Measurements from ENCODE around the gene TRIM72. TPM values are rescaled to one million over a fixed set of nuclear protein-coding genes. Genes with fewer than 3 reads are reported as not detected.

TRIM72 gene
- total RNA-seq, 1 donor from 2014 or later = not detected

DNA sequence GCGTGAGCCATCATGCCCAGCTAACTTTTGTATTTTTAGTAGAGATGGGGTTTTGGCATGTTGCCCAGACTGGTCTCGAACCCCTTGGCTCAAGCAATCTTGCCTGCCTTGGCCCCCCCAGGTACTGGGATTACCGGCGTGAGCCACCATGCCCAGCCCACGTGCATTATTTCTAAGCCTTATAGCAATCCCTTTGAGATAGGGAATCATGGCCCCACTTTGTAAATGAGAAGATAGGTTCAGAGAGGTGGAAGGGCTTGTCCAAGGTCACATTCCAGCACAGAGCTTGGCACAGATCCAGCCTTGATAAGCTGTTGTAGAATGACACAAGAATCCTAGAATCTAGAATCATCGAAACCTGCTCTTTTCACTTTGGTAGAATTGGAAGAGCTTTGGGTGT is 7.1 kb upstream of the TRIM72 start:
- Mint-ChIP-seq H3K36me3 (ENCODE audit: unreplicated experiment) (no peaks in the 10 kb centered on the region), H3K27ac (ENCODE audit: unreplicated experiment) (no peak overlapping the region), H3K4me3 (ENCODE audit: unreplicated experiment) (no peak overlapping the region), H3K4me1 (ENCODE audit: unreplicated experiment) (peaks cover 11% of the 10 kb centered on the region), H3K9me3 (ENCODE audit: unreplicated experiment) (no peaks in the 10 kb centered on the region), H3K27me3 (ENCODE audit: unreplicated experiment) (peaks cover 30% of the 10 kb centered on the region)
- no peak for TF ChIP-seq CTCF (IDR thresholded peaks at IDR 0.05)
- no peak for DNase-seq (ENCODE audit: extremely low spot score, unreplicated experiment)

DNA sequence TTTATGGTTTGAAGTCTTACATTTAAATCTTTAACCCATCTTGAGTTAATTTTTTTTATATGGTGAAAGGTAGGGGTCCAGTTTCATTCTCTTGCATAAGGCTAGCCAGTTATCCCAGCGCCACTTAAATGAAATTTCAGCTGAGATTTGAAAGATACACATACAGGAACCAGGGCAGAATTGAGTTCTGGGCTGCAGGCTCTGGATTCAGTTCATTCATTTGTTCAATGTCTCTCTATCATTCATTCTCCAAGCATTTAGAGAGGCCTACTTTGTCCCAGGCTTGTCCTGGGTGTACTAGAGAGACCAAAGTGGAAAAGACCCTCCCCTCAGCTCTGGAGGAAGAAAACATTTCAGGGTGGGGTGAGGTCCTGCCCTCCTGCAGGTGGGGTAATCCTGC is 577 bp upstream of the TRIM72 start:
- no peak for TF ChIP-seq CTCF (IDR thresholded peaks at IDR 0.05)
- Mint-ChIP-seq H3K27me3 (ENCODE audit: unreplicated experiment) (peaks cover 66% of the 10 kb centered on the region), H3K9me3 (ENCODE audit: unreplicated experiment) (no peaks in the 10 kb centered on the region), H3K27ac (ENCODE audit: unreplicated experiment) (no peak overlapping the region), H3K4me1 (ENCODE audit: unreplicated experiment) (peaks cover 16% of the 10 kb centered on the region), H3K36me3 (ENCODE audit: unreplicated experiment) (no peaks in the 10 kb centered on the region), H3K4me3 (ENCODE audit: unreplicated experiment) (no peak overlapping the region)
- no peak for DNase-seq (ENCODE audit: extremely low spot score, unreplicated experiment)

DNA sequence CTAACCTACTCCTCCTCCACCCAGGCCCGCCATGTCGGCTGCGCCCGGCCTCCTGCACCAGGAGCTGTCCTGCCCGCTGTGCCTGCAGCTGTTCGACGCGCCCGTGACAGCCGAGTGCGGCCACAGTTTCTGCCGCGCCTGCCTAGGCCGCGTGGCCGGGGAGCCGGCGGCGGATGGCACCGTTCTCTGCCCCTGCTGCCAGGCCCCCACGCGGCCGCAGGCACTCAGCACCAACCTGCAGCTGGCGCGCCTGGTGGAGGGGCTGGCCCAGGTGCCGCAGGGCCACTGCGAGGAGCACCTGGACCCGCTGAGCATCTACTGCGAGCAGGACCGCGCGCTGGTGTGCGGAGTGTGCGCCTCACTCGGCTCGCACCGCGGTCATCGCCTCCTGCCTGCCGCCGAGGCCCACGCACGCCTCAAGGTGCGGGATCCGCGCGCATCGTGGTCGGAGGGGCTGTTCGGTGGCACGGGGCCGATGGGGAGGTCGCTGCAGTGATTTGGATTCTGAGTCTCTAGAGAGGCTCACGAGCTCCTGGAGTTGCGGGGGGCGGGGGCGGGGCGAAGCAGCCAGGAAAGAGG is 878 bp downstream of the TRIM72 start:
- no peak for DNase-seq (ENCODE audit: extremely low spot score, unreplicated experiment)
- H3K4me3 Mint-ChIP-seq (ENCODE audit: unreplicated experiment) = peak overlapping the region; percentile 68
- H3K9me3 Mint-ChIP-seq (ENCODE audit: unreplicated experiment) = no peaks in the 10 kb centered on the region
- TF ChIP-seq CTCF (IDR thresholded peaks at IDR 0.05) = no peak
- peaks cover 16% of the 10 kb centered on the region for H3K4me1 Mint-ChIP-seq (ENCODE audit: unreplicated experiment)
- no peak overlapping the region for H3K27ac Mint-ChIP-seq (ENCODE audit: unreplicated experiment)
- peaks cover 70% of the 10 kb centered on the region for H3K27me3 Mint-ChIP-seq (ENCODE audit: unreplicated experiment)
- no peaks in the 10 kb centered on the region for H3K36me3 Mint-ChIP-seq (ENCODE audit: unreplicated experiment)

DNA sequence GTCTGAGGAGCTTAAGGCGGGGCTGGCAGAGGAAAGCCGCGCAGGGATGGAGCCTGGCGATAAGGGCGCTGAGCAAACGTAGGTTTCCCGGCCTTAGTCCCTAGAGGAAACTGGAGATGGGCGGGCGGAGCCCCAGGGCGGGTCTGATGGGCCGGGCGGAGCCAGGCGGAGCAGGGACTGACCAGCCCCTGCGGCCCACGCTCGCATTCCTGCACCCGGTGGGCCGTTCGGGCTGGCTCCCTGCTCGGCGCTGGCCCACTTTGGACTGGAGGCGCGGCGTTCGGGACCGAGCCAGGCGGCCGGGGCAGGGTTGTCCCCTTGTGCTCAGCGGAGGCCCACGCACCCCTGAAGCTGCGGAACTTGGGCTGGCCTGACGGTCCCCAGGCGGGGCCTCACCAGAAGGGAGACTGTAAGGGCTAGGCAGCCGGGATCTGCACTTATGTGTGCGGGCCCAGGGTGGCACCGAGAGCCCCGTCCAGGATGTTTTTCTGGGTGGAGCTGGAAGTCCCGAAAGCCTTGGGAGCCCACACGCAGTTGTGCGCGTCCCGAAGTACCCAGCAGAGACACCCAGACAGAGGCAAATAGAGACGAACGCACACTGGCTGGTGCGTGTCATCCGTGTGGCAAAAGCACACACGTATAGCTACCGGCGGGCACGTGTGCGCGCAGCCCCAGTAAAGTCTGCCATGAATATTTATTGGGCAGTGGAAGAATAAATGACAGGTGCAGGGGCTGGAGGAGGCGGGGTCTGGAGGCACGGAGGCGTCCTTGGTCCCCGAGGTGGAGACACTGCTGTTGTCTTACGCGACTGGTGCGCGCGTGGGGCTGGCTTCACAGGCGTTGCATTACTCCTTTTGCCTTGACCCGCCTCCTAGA is 1.6 kb downstream of the TRIM72 start:
- Mint-ChIP-seq H3K27me3 (ENCODE audit: unreplicated experiment) (peaks cover 63% of the 10 kb centered on the region), H3K36me3 (ENCODE audit: unreplicated experiment) (no peaks in the 10 kb centered on the region), H3K9me3 (ENCODE audit: unreplicated experiment) (no peaks in the 10 kb centered on the region), H3K27ac (ENCODE audit: unreplicated experiment) (no peak overlapping the region), H3K4me1 (ENCODE audit: unreplicated experiment) (peaks cover 16% of the 10 kb centered on the region), H3K4me3 (ENCODE audit: unreplicated experiment) (peak overlapping the region; percentile 68)
- no peak for DNase-seq (ENCODE audit: extremely low spot score, unreplicated experiment)
- no peak for TF ChIP-seq CTCF (IDR thresholded peaks at IDR 0.05)

- H3K9me3 Mint-ChIP-seq (ENCODE audit: unreplicated experiment) = no peaks in the 10 kb centered on the region
- H3K36me3 Mint-ChIP-seq (ENCODE audit: unreplicated experiment) = no peaks in the 10 kb centered on the region
- no peak within 1 kb of the TSS for H3K27ac Mint-ChIP-seq (ENCODE audit: unreplicated experiment)
- H3K27me3 Mint-ChIP-seq (ENCODE audit: unreplicated experiment) = peaks cover 70% of the 10 kb centered on the region
- peaks cover 16% of the 10 kb centered on the region for H3K4me1 Mint-ChIP-seq (ENCODE audit: unreplicated experiment)
- no peak for TF ChIP-seq CTCF (IDR thresholded peaks at IDR 0.05)
- no peak for DNase-seq (ENCODE audit: extremely low spot score, unreplicated experiment)
- no peak within 1 kb of the TSS for H3K4me3 Mint-ChIP-seq (ENCODE audit: unreplicated experiment)
Observed at GRCh38 chr16:31216422-31217135, 2.7 kb downstream of the TRIM72 start, which contains the start of gene PYDC1. TSS of gene PYDC1 (minus strand) at chr16:31217135. CDS start at chr16:31217028, 107 bp downstream.

Data from osteocyte (in vitro differentiated cells).